GM10248 (cell line): Measurements from ENCODE around the gene NTN4.

Experiments used
- CTCF ChIA-PET: fragments of 300-600 bp; sonication (Branson Sonifier 250); formaldehyde crosslinking; extraction: SDS; loops from one replicate; lab custom pipeline; 2021; ENCODE audit warnings: antibody characterized with exemption; lab: Yijun Ruan, JAX
- POLR2A ChIA-PET: fragments of 350-650 bp; sonication (Branson Sonifier 250); formaldehyde crosslinking; extraction: SDS; loops from one replicate; lab custom pipeline; 2020; ENCODE audit warnings: antibody characterized with exemption; lab: Yijun Ruan, JAX
- DNase-seq: peaks from one replicate; pipeline ENCODE4 v3.0.0; 2012; ENCODE audit errors: extremely low spot score
- CTCF ChIP-seq: IDR thresholded peaks from 2 replicates; pipeline ENCODE4 v1.5.1; 2012; ENCODE audit warnings: mild to moderate bottlenecking, low read depth; ENCODE audit errors: extremely low read depth, missing control alignments, control extremely low read depth

NTN4 gene

GRCh38 chr12:95633732-95634465 is 156.7 kb downstream of the NTN4 start:
- POLR2A ChIA-PET, result no interaction called here
- no peak for TF ChIP-seq CTCF
- DNase-seq, result no peak
- CTCF ChIA-PET, result interaction anchor here (0.8 to 1.6 kb wide), 2 partner anchors 10 to 11 kb away, joined by 3 to 4 read pairs; no protein-coding TSS in a partner anchor

GRCh38 chr12:95633049-95633731 is 157.4 kb downstream of the NTN4 start:
- no peak for DNase-seq
- no peak for TF ChIP-seq CTCF
- POLR2A ChIA-PET, result no interaction called here
- CTCF ChIA-PET, result interaction anchor here (0.8 to 1.6 kb wide), 2 partner anchors 9 to 10 kb away, joined by 3 to 4 read pairs; no protein-coding TSS in a partner anchor

GRCh38 chr12:95630496-95630895 is 160.1 kb downstream of the NTN4 start:
- DNase-seq, result no peak
- ChIA-PET POLR2A (no interaction called here), CTCF (interaction anchor here (1.5 kb wide), 1 partner anchor 12 kb away, joined by 3 read pairs; no protein-coding TSS in a partner anchor)
- no peak for TF ChIP-seq CTCF

- ChIA-PET POLR2A (no interaction called here), CTCF (interaction anchor here (1.5 kb wide), 1 partner anchor 13 kb away, joined by 3 read pairs; no protein-coding TSS in a partner anchor)
- no peak for DNase-seq
- TF ChIP-seq CTCF, result no peak
Measured at GRCh38 chr12:95629392-95629791, 161.2 kb downstream of the NTN4 start.

- no peak for DNase-seq
- ChIA-PET POLR2A (no interaction called here), CTCF (interaction anchor here (1.6 kb wide), 1 partner anchor 21 kb away, joined by 3 read pairs; no protein-coding TSS in a partner anchor)
- TF ChIP-seq CTCF, result no peak
Measured at GRCh38 chr12:95626854-95627253, 163.7 kb downstream of the NTN4 start.

- ChIA-PET CTCF (interaction anchor here (1.1 kb wide), 2 partner anchors 8 to 16 kb away, joined by 3 read pairs; no protein-coding TSS in a partner anchor), POLR2A (no interaction called here)
- TF ChIP-seq CTCF, result no peak
- DNase-seq, result no peak
Measured at GRCh38 chr12:95625012-95625411, 165.6 kb downstream of the NTN4 start.
